NCI-H526 treated with DMSO at 0.1 percent for 48 hours (cell line): Measurements from ENCODE around the gene TOM1L1.

Experiments used
- DNase-seq: peaks from one replicate; lab custom pipeline; 2025; lab: John Stamatoyannopoulos, UW

The TOM1L1 gene

GRCh38 chr17:54992797-54993639, 92.4 kb downstream of the TOM1L1 start:
- DNase-seq = peak; percentile 49

- no peak for DNase-seq
Measured at GRCh38 chr17:54996441-54996840, 95.8 kb downstream of the TOM1L1 start.

- no peak for DNase-seq
Measured at GRCh38 chr17:55002458-55002857, 101.8 kb downstream of the TOM1L1 start.

GRCh38 chr17:55004484-55004883, 103.8 kb downstream of the TOM1L1 start:
- no peak for DNase-seq

GRCh38 chr17:55005520-55005919, 104.9 kb downstream of the TOM1L1 start:
- no peak for DNase-seq
